ENCODE results near the gene OR51G2. TPM values are rescaled to one million over a fixed set of nuclear protein-coding genes. Genes with fewer than 3 reads are reported as not detected.

Gene OR51G2
- total RNA-seq, 1 donor from 2014 or later, result not detected

- H3K36me3 ChIP-seq (ENCODE audit: control insufficient read depth in 3 of 3, insufficient read depth in 3 of 3, low read length in 3 of 3), result no peaks in the 10 kb centered on the region
- no peak overlapping the region for H3K27ac ChIP-seq (ENCODE audit: low read depth, low read length)
Observed at GRCh38 chr11:4922304-4922703, 3.2 kb upstream of the OR51G2 start.

GRCh38 chr11:4921796-4922195 lies 2.6 kb upstream of the OR51G2 start:
- H3K4me3 ChIP-seq (ENCODE audit: low read length in 3 of 3), result no peak overlapping the region
- no peaks in the 10 kb centered on the region for H3K4me1 ChIP-seq (ENCODE audit: control insufficient read depth in 3 of 3, insufficient read depth in 3 of 3, low read length in 3 of 3)
- no peaks in the 10 kb centered on the region for H3K36me3 ChIP-seq (ENCODE audit: control insufficient read depth in 3 of 3, insufficient read depth in 3 of 3, low read length in 3 of 3)
- no peak overlapping the region for H3K27ac ChIP-seq (ENCODE audit: low read depth, low read length)
- H3K9ac ChIP-seq (ENCODE audit: low read depth in 1 of 3, low read length in 3 of 3), result no peak overlapping the region
- H3K9me3 ChIP-seq (ENCODE audit: control insufficient read depth in 3 of 3, low read length in 3 of 3), result no peaks in the 10 kb centered on the region
- peaks cover 0 to 2% (median 0%) of the 10 kb centered on the region in 3 donors for H3K27me3 ChIP-seq (ENCODE audit: control insufficient read depth in 3 of 3, insufficient read depth in 3 of 3, low read length in 3 of 3)

More at GRCh38 chr11:4922304-4922703, 3.2 kb upstream of the OR51G2 start:
- Histone ChIP-seq H3K4me3 (ENCODE audit: low read length in 3 of 3) (no peak overlapping the region), H3K27me3 (ENCODE audit: control insufficient read depth in 3 of 3, insufficient read depth in 3 of 3, low read length in 3 of 3) (peaks cover 0 to 2% (median 0%) of the 10 kb centered on the region in 3 donors), H3K9me3 (ENCODE audit: control insufficient read depth in 3 of 3, low read length in 3 of 3) (no peaks in the 10 kb centered on the region), H3K9ac (ENCODE audit: low read depth in 1 of 3, low read length in 3 of 3) (no peak overlapping the region), H3K4me1 (ENCODE audit: control insufficient read depth in 3 of 3, insufficient read depth in 3 of 3, low read length in 3 of 3) (no peaks in the 10 kb centered on the region)

GRCh38 chr11:4916581-4916980 lies 2.6 kb downstream of the OR51G2 start:
- H3K27ac ChIP-seq (ENCODE audit: low read depth, low read length), result no peak overlapping the region
- H3K9ac ChIP-seq (ENCODE audit: low read depth in 1 of 3, low read length in 3 of 3), result no peak overlapping the region
- H3K36me3 ChIP-seq (ENCODE audit: control insufficient read depth in 3 of 3, insufficient read depth in 3 of 3, low read length in 3 of 3), result no peaks in the 10 kb centered on the region
- no peak overlapping the region for H3K4me3 ChIP-seq (ENCODE audit: low read length in 3 of 3)
- no peaks in the 10 kb centered on the region for H3K9me3 ChIP-seq (ENCODE audit: control insufficient read depth in 3 of 3, low read length in 3 of 3)
- no peaks in the 10 kb centered on the region for H3K4me1 ChIP-seq (ENCODE audit: control insufficient read depth in 3 of 3, insufficient read depth in 3 of 3, low read length in 3 of 3)
- H3K27me3 ChIP-seq (ENCODE audit: control insufficient read depth in 3 of 3, insufficient read depth in 3 of 3, low read length in 3 of 3), result no peaks in the 10 kb centered on the region

GRCh38 chr11:4903484-4903883 lies 15.7 kb downstream of the OR51G2 start, which contains the start of gene OR51A7:
OR51A7 (plus strand) TSS chr11:4903783; CDS start chr11:4907370, 3,587 bp downstream.
- H3K9ac ChIP-seq (ENCODE audit: low read depth in 1 of 3, low read length in 3 of 3), result no peak within 1 kb of the TSS
- no peak within 1 kb of the TSS for H3K27ac ChIP-seq (ENCODE audit: low read depth, low read length)
- H3K27me3 ChIP-seq (ENCODE audit: control insufficient read depth in 3 of 3, insufficient read depth in 3 of 3, low read length in 3 of 3), result no peaks in the 10 kb centered on the region
- no peaks in the 10 kb centered on the region for H3K36me3 ChIP-seq (ENCODE audit: control insufficient read depth in 3 of 3, insufficient read depth in 3 of 3, low read length in 3 of 3)
- H3K4me1 ChIP-seq (ENCODE audit: control insufficient read depth in 3 of 3, insufficient read depth in 3 of 3, low read length in 3 of 3), result no peaks in the 10 kb centered on the region
- H3K4me3 ChIP-seq (ENCODE audit: low read length in 3 of 3), result no peak within 1 kb of the TSS
- no peaks in the 10 kb centered on the region for H3K9me3 ChIP-seq (ENCODE audit: control insufficient read depth in 3 of 3, low read length in 3 of 3)

- H3K27ac ChIP-seq (ENCODE audit: low read depth, low read length), result no peak overlapping the region
- no peaks in the 10 kb centered on the region for H3K27me3 ChIP-seq (ENCODE audit: control insufficient read depth in 3 of 3, insufficient read depth in 3 of 3, low read length in 3 of 3)
- H3K36me3 ChIP-seq (ENCODE audit: control insufficient read depth in 3 of 3, insufficient read depth in 3 of 3, low read length in 3 of 3), result no peaks in the 10 kb centered on the region
- H3K4me3 ChIP-seq (ENCODE audit: low read length in 3 of 3), result no peak overlapping the region
- no peak overlapping the region for H3K9ac ChIP-seq (ENCODE audit: low read depth in 1 of 3, low read length in 3 of 3)
- no peaks in the 10 kb centered on the region for H3K9me3 ChIP-seq (ENCODE audit: control insufficient read depth in 3 of 3, low read length in 3 of 3)
- H3K4me1 ChIP-seq (ENCODE audit: control insufficient read depth in 3 of 3, insufficient read depth in 3 of 3, low read length in 3 of 3), result no peaks in the 10 kb centered on the region
Observed at GRCh38 chr11:4891996-4892640, 27.0 kb downstream of the OR51G2 start.

- Histone ChIP-seq H3K9ac (ENCODE audit: low read depth in 1 of 3, low read length in 3 of 3) (no peak overlapping the region), H3K27ac (ENCODE audit: low read depth, low read length) (no peak overlapping the region), H3K4me3 (ENCODE audit: low read length in 3 of 3) (no peak overlapping the region), H3K4me1 (ENCODE audit: control insufficient read depth in 3 of 3, insufficient read depth in 3 of 3, low read length in 3 of 3) (no peaks in the 10 kb centered on the region), H3K36me3 (ENCODE audit: control insufficient read depth in 3 of 3, insufficient read depth in 3 of 3, low read length in 3 of 3) (no peaks in the 10 kb centered on the region), H3K27me3 (ENCODE audit: control insufficient read depth in 3 of 3, insufficient read depth in 3 of 3, low read length in 3 of 3) (no peaks in the 10 kb centered on the region), H3K9me3 (ENCODE audit: control insufficient read depth in 3 of 3, low read length in 3 of 3) (no peaks in the 10 kb centered on the region)
Observed at GRCh38 chr11:4890279-4890678, 28.9 kb downstream of the OR51G2 start.

GRCh38 chr11:4887591-4887990 lies 31.6 kb downstream of the OR51G2 start:
- Histone ChIP-seq H3K27ac (ENCODE audit: low read depth, low read length) (no peak overlapping the region), H3K4me1 (ENCODE audit: control insufficient read depth in 3 of 3, insufficient read depth in 3 of 3, low read length in 3 of 3) (no peaks in the 10 kb centered on the region), H3K9ac (ENCODE audit: low read depth in 1 of 3, low read length in 3 of 3) (no peak overlapping the region), H3K27me3 (ENCODE audit: control insufficient read depth in 3 of 3, insufficient read depth in 3 of 3, low read length in 3 of 3) (no peaks in the 10 kb centered on the region), H3K36me3 (ENCODE audit: control insufficient read depth in 3 of 3, insufficient read depth in 3 of 3, low read length in 3 of 3) (no peaks in the 10 kb centered on the region), H3K9me3 (ENCODE audit: control insufficient read depth in 3 of 3, low read length in 3 of 3) (no peaks in the 10 kb centered on the region), H3K4me3 (ENCODE audit: low read length in 3 of 3) (no peak overlapping the region)

GRCh38 chr11:4886186-4886585 lies 33.0 kb downstream of the OR51G2 start:
- Histone ChIP-seq H3K36me3 (ENCODE audit: control insufficient read depth in 3 of 3, insufficient read depth in 3 of 3, low read length in 3 of 3) (no peaks in the 10 kb centered on the region), H3K27ac (ENCODE audit: low read depth, low read length) (no peak overlapping the region), H3K9me3 (ENCODE audit: control insufficient read depth in 3 of 3, low read length in 3 of 3) (no peaks in the 10 kb centered on the region), H3K4me3 (ENCODE audit: low read length in 3 of 3) (no peak overlapping the region), H3K27me3 (ENCODE audit: control insufficient read depth in 3 of 3, insufficient read depth in 3 of 3, low read length in 3 of 3) (no peaks in the 10 kb centered on the region), H3K4me1 (ENCODE audit: control insufficient read depth in 3 of 3, insufficient read depth in 3 of 3, low read length in 3 of 3) (no peaks in the 10 kb centered on the region), H3K9ac (ENCODE audit: low read depth in 1 of 3, low read length in 3 of 3) (no peak overlapping the region)

GRCh38 chr11:4884361-4884760 lies 34.8 kb downstream of the OR51G2 start:
- no peaks in the 10 kb centered on the region for H3K36me3 ChIP-seq (ENCODE audit: control insufficient read depth in 3 of 3, insufficient read depth in 3 of 3, low read length in 3 of 3)
- H3K27ac ChIP-seq (ENCODE audit: low read depth, low read length), result no peak overlapping the region
- no peak overlapping the region for H3K9ac ChIP-seq (ENCODE audit: low read depth in 1 of 3, low read length in 3 of 3)
- no peaks in the 10 kb centered on the region for H3K27me3 ChIP-seq (ENCODE audit: control insufficient read depth in 3 of 3, insufficient read depth in 3 of 3, low read length in 3 of 3)
- no peaks in the 10 kb centered on the region for H3K9me3 ChIP-seq (ENCODE audit: control insufficient read depth in 3 of 3, low read length in 3 of 3)
- no peak overlapping the region for H3K4me3 ChIP-seq (ENCODE audit: low read length in 3 of 3)
- H3K4me1 ChIP-seq (ENCODE audit: control insufficient read depth in 3 of 3, insufficient read depth in 3 of 3, low read length in 3 of 3), result no peaks in the 10 kb centered on the region

GRCh38 chr11:4882543-4882942 lies 36.6 kb downstream of the OR51G2 start:
- Histone ChIP-seq H3K27me3 (ENCODE audit: control insufficient read depth in 3 of 3, insufficient read depth in 3 of 3, low read length in 3 of 3) (no peaks in the 10 kb centered on the region), H3K4me3 (ENCODE audit: low read length in 3 of 3) (no peak overlapping the region), H3K27ac (ENCODE audit: low read depth, low read length) (no peak overlapping the region), H3K4me1 (ENCODE audit: control insufficient read depth in 3 of 3, insufficient read depth in 3 of 3, low read length in 3 of 3) (no peaks in the 10 kb centered on the region), H3K36me3 (ENCODE audit: control insufficient read depth in 3 of 3, insufficient read depth in 3 of 3, low read length in 3 of 3) (no peaks in the 10 kb centered on the region), H3K9me3 (ENCODE audit: control insufficient read depth in 3 of 3, low read length in 3 of 3) (no peaks in the 10 kb centered on the region), H3K9ac (ENCODE audit: low read depth in 1 of 3, low read length in 3 of 3) (no peak overlapping the region)
